ENCODE measurements around the gene MINAR2. TPM values are rescaled to one million over a fixed set of nuclear protein-coding genes. Genes with fewer than 3 reads are reported as not detected.

MINAR2 gene
- total RNA-seq = not detected in 2 replicates

- intact Hi-C loops (cut with micrococcal nuclease) = no loop called here
Observed at GRCh38 chr5:129747572-129748407, at the start of gene MINAR2. Gene MINAR2 (plus strand): TSS chr5:129748094. CDS start chr5:129748191, 97 bp downstream.

DNA sequence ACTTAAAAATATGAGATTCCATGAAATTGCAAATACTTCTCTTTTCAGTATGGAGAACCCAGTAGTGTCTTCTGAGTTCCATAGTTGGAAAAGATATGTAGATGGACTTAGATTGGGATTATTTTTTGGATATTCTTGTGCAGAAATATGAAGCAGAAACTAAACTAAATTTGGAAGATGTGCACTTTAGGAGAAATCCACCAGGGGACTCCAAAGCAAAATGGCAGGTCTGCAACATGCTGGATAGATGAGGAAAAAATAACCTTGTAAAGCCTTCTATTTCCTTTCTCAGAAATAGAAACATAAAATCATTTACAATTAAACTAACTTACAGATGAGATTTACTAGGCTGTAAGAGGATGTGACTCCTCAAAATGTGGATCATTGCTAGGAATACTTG lies 49.2 kb upstream of the MINAR2 start:
- intact Hi-C loops (cut with micrococcal nuclease) = no loop called here

GRCh38 chr5:129716235-129716634 lies 31.7 kb upstream of the MINAR2 start:
- intact Hi-C loops (cut with micrococcal nuclease) = no loop called here

- intact Hi-C loops (cut with micrococcal nuclease) = no loop called here
Observed at GRCh38 chr5:129716651-129717050, 31.2 kb upstream of the MINAR2 start.

DNA sequence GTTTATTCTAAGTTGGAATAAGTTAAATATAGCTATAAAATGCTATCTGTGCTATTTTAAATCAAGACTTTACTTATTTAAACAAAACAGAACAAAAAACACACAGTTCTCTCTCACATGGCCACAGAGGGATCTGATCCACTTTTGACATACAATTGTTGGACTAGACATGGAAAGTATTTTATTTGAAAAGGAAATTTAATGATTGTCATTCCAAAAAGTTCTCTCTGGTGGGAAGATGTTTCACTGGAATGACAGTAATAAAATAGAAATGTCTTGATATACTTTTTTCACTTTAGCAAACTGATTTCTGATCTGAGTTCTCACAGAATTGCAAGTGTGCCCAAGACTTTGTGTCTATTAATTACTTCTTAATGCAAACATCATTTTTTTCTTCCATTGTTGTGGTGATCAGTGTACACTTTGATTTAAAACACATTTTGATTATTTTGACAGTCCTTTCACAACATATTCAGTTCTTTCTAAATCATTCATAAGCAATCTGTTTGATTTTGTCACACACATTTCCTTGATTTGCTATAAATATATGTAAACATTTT lies 30.1 kb upstream of the MINAR2 start:
- intact Hi-C loops (cut with micrococcal nuclease) = no loop called here

- intact Hi-C loops (cut with micrococcal nuclease) = no loop called here
Observed at GRCh38 chr5:129718471-129719090, 29.3 kb upstream of the MINAR2 start.

DNA sequence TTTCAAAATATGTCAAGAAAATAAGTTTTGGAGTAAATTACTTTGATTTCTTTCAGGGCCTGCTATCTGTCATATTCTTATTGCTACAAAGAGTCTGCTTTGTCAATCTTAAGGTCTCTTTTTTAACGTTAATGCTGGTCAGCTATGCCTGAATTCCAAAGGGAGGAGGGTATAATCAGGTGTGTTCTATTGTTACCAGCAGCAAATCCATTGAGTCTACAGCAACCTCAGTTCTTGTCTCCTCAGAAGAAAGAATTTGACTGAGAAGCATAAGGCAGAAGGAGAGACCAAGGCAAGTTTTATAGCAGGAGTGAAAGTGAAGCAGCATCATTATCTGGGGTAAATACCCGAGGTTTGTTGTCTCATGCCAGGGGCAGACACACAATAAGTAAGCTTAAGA lies 23.7 kb upstream of the MINAR2 start:
- intact Hi-C loops (cut with micrococcal nuclease) = no loop called here

DNA sequence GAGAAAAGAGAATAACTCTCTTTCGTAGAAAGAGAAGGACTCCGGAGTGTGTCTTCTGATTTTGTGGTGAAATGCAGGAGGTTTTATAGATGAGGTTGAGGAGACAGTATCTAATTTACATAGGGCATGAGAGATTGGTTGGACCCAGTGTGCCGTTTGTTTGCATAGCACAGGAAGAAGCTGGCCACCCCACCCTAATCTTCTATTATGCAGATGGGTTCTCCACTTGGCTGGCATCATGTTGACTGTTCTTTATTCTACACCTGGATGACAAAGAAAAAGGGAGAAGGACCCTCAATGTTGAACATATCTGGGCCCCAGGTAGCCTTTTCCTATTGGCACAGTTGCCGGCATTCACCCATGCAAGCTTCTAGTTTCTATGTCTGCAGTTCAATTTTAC lies 23.2 kb upstream of the MINAR2 start:
- intact Hi-C loops (cut with micrococcal nuclease) = no loop called here

GRCh38 chr5:129739773-129740172 lies 8.1 kb upstream of the MINAR2 start:
- intact Hi-C loops (cut with micrococcal nuclease) = no loop called here

DNA sequence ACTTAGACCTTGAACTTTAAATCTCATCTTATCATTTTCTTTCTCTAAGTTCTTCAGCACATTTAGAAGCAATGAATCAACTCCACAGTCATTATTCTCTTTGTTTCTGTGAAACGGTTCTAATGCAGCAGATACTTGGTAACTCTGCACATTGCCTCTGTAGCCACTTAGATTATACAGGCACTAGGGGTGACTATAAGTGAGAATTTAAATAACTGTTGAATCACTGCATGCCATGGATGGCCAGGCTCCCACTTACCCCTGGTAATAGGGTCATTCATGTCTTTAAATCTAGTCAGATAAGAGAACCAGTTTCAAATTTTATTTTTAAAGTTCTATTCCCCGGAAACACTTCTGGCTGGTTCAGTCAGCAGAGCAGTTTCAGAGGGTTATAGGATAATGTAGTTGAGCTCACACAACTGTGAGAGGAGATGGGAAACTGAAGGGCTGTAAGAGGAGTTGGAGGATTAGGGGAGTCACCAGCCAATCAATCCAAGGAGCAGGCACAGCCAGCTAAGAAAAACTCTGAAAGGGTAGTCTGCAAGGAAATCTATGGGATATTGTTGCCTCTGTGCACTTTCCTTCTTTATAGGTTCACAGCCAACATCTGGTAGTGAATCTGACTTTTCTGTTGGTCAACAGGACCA lies 4.2 kb upstream of the MINAR2 start:
- intact Hi-C loops (cut with micrococcal nuclease) = no loop called here

GRCh38 chr5:129745997-129746396 lies 1.9 kb upstream of the MINAR2 start:
- intact Hi-C loops (cut with micrococcal nuclease) = no loop called here

DNA sequence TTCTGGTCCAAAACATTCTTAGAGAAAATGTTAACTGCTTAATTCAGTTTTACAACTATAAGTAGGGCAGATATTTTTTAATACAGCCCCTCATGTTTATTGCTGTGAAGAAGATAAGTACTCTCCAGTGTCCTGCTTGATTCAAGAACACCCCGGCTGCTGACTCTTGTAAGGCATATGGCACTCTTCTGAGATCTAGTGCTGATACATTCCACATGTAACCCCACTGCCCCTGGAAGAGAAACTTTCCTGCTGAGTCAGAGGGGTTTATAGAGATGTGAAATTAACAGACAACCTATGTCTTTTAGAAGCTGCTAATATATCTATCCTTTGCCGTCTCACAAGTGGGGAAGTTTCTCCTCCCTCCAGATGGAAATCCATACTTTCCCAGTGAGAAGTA lies 1.0 kb upstream of the MINAR2 start:
- intact Hi-C loops (cut with micrococcal nuclease) = no loop called here

DNA sequence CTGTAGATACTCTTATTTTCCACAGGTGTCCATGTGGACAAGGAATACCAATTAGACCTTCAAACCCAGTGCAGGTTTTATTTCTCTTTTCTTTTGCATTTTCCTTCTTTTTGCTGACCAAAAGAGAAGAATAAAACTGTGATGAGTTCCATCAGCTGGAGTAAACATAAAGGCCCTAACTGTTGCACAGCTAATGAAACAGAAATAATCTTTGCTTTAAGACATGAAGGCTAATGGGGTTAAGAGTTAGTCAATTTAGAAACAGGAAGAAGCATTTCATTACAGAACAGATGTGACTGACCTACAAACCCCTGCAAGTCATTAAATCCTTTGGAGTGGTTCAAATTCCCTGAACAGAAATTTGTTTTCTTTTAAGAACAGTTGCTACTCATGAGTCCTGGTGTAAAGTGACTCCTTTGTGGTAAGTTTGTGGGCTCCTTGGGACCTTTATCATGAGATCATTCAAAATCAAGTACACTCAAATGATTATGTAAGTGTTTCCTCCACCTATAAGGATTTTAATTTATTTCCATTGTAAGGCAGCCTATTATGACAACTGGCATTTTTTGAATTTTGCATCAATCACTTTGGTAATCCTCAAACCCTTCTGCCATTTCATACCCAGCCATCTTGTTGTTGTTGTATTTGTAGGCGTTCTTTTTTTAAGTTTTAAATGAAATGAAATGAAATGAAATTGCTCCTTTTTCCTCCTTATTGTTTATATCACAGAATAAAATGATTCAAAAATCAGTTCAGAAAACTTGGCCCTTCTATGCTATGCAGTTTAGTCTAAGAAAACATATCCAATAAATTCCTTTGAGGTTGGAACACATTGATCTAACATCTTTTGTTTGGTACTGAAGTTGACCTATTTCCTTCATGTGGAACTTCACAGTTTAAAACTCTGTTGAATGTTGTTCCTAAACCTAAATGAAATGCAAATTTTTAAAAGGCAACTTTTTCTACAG lies 1.3 kb downstream of the MINAR2 start:
- intact Hi-C loops (cut with micrococcal nuclease) = no loop called here

DNA sequence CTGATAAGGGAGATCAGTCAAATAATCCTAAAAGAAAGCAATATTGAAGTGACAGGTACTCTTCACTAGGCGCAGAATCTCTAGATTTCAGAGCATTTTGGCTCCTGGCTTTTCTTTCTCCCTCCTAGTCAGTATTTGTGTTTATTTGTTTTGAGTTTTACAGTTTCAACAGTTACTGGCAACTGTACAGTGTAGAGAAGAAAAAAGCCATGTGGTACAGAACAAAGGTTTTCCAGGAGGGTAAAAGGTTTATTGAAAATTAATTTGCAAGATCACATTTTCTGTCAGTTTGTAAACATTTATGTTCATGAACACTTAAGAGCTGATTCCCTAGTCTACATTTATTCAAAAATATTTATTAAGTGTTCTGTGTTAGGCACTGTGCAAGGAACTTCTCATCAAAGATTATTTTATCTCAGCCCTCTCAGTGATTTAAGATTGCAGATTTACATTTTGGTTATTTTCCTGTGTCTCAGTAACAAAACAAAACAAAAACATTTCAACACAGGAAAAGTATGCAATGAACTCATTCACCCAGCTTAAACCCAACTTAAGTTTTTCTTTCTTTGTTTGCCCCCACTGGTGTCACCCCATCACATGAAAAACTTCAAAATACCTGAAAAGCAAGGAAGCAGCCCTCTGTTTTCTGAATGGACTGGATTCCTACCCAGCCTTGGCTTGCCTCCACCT lies 12.9 kb downstream of the MINAR2 start:
- intact Hi-C loops (cut with micrococcal nuclease) = loop anchor here (5.0 kb wide), 1 partner anchor 398 kb away; no protein-coding TSS in a partner anchor

DNA sequence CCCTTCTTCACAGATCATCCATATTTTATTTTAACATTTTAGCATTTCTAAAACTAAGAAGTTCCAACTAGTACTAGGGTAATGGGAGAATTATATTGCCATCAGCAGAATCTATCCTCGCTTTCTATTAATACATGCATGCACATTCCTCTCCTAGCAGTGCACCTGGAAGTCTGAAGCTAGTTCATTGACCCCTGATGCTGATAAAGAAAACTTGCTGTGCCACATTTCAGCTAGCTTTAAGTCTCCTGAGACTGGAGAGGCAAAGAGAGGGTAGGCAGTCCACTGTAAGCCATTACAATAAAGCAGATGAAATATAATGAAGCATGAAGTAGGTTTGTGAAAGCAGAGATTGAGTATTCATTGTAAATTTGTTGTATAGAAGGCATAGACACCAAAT lies 15.8 kb downstream of the MINAR2 start:
- intact Hi-C loops (cut with micrococcal nuclease) = loop anchor here (5.0 kb wide), 1 partner anchor 401 kb away; no protein-coding TSS in a partner anchor

GRCh38 chr5:129766798-129767197 lies 18.9 kb downstream of the MINAR2 start:
- intact Hi-C loops (cut with micrococcal nuclease) = no loop called here

DNA sequence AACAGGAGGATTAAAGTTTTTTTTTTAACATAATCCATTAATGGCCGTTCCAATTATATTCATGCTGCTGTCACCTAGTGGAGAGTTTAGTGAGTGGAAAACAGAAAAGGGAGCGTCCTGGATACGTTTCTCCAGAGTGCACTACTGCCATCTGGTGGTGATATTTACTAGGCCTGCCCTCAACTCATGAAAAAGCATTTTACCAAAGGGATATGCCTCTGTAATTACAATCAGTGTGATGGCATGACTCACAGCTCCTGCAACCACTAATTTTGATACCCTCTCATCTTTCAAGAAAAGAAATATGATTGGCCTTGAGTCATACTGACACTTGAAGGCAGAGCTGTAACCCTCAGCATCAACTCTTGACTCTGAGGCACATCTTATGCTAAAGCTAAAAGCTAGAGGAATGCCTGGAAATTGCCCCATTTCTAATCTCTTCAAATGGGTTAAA lies 20.1 kb downstream of the MINAR2 start:
- intact Hi-C loops (cut with micrococcal nuclease) = loop anchor here (1.0 kb wide), 3 partner anchors 104 to 1555 kb away; no protein-coding TSS in a partner anchor

DNA sequence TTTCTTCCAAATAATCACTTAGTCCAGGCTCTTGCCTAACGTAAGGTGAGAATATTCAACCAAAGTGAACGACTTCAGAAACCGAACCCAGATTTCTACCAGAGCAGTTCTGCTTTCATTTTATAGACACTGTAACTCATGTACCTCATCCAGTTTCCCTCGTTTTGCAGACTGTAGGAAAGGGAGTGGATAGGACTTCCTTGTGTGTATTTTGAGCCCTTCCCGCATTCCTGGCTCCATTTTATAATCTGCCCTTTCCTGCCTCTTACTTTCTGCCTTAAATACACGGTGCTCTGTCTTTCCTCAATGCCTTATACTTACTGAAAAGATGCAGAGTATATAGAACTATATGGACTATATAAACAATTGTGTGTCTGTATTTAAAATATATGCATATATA lies 20.8 kb downstream of the MINAR2 start:
- intact Hi-C loops (cut with micrococcal nuclease) = loop anchor here (1.0 kb wide), 3 partner anchors 104 to 1555 kb away; no protein-coding TSS in a partner anchor

DNA sequence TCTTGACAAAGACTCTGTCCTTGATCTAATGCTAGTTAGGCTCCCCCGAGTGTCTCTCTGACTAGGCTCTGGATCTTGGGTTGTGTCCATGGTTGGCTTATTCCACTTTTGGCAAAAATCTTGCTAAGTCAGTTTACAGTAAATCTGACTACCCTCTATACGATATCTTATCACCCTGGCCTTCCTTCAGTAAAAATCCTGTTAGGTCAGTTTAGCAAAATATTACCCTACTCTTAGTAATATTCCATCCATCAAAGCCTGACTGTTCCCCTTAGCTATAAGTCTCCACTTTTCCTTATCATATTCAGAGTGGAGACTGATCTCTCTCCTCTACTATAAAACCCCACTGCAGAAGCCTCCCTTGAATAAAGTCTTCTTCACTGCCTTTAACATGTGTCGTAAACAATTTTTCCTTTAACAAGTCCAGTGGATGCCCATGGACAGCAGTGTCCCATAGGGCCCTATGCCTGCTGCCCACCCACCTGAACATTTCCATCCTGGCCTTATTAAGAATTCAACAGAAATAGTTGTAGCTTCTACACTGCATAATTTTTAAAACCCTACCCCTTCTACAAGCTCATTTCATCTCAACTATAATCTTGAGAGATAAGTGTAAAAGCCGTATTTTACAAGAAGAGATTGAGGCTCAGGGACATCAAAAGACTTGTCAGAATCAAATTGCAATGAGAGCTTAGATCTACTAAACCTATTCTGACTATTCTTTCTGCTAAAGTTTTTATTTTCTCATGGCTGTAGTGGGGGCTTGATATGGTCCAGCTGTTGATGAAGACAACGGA lies 22.3 kb downstream of the MINAR2 start:
- intact Hi-C loops (cut with micrococcal nuclease) = no loop called here

Measured in T-helper 1 cell treated with Interleukin-12 subunit alpha and Interleukin-12 subunit beta and Interleukin-4 antibody, amounts not matched to agents 30 ng/mL and 1 ng/mL, for 36 hours (primary cell).